ENCODE results near the gene SLC6A9.
A peak's percentile ranks its signal among the peaks of the same experiment; 100 is the strongest.

SLC6A9 gene

DNA sequence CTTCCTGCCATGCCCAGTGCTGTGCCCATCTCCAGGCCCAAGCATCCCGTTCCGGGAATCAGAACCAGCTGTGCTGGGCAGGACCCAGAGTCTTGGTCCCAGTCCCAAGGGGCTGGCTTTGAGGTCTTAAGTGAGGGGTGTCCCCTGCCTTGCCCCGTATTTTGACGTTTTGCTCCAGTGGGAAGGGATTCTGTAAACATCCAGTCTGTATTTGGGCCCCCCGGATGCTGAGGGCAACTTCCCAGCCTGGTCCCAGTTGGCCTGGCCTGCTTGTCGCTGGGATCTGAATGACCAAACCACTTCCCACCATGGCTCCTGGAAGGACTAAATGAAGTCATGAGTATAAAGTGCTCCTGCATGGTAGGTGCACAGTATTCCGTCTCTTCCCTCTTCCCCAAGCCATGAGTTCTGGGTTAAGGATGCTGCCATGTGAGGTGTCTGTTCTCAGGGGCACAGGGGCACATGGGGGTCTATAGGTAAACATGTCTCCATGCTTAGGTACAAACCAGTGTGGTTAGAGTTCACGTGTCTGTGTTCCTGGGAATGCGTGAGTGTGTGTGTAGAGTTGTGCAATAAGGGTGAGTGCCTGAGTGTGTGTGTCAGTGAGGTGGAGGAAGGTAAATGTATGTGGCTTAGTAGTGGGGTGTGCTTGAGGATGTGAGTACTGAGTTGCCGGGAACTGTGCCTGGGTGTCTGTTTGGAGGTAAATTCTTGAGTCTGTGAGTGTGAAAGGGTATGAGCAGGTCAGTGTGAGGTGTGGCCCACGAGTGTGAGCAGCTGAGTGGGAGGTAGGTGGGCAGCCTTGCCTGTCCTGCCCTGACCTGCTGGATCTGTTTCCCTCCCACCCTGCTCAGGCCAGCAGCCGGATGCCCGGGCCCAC is 50.8 kb downstream of the SLC6A9 start:
- peak overlapping the region; percentile 61 for H3K4me3 ChIP-seq (replicated peaks; ENCODE audit: low read depth, low read length)
- TF ChIP-seq, protein P1, sequence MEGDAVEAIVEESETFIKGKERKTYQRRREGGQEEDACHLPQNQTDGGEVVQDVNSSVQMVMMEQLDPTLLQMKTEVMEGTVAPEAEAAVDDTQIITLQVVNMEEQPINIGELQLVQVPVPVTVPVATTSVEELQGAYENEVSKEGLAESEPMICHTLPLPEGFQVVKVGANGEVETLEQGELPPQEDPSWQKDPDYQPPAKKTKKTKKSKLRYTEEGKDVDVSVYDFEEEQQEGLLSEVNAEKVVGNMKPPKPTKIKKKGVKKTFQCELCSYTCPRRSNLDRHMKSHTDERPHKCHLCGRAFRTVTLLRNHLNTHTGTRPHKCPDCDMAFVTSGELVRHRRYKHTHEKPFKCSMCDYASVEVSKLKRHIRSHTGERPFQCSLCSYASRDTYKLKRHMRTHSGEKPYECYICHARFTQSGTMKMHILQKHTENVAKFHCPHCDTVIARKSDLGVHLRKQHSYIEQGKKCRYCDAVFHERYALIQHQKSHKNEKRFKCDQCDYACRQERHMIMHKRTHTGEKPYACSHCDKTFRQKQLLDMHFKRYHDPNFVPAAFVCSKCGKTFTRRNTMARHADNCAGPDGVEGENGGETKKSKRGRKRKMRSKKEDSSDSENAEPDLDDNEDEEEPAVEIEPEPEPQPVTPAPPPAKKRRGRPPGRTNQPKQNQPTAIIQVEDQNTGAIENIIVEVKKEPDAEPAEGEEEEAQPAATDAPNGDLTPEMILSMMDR (IDR thresholded peaks at IDR 0.05; ENCODE audit: low read length, missing control alignments), result no peak
- DNase-seq (ENCODE audit: low read depth), result peak; percentile 36

DNA sequence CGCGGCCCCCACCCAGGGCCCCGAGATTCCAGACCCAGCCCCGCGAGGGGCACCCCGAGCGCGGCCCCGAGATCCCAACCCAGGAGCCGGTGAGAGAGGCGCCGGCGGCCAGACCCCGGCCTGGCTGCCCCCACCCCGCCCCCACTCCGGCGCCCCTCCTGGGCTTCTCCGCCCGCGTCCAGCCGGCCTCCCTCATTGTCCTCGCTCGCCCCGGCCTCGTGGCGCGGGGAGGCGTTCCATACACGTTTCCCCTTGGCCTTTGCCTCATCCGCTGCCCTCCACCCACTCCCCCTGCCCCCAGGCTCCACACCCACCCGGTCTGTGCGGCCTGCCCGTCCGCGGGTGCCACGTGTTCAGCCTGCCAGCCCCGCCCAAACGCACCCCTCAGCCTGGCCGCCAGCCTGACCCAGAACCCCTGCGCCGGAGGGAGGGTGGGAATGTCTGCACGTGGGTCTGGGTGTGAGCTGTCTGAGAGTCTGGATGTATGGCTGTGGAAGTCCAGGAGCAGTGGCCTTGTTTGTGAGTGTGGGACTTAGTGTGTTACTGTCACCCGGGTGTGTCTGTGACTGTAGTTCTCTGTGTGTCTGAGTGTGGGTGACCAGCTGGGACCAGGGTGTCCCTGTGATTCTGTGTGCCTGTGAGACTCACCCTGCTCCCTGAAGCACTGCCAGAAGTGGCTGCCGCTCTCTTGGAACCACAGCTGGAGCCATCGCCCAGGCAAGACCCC is 51.6 kb downstream of the SLC6A9 start:
- DNase-seq (ENCODE audit: low read depth), result peak; percentile 30
- H3K4me3 ChIP-seq (replicated peaks; ENCODE audit: low read depth, low read length), result peak overlapping the region; percentile 61

DNA sequence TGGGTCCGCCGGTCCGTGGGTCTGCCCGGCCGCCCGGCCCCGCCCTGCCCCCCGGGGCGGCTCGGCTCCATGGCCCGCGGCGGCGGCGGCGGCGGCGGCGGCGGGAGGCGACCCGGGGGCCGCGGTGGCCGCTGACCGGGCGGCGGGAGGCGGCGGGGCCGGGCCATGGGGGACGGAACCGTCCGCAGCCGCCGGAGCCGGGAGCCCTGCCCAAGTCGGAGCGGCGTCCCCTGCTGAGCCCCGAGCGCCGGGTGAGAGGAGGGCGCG is 52.1 kb downstream of the SLC6A9 start:
- no peak for DNase-seq (ENCODE audit: low read depth)
- TF ChIP-seq, protein P1 (IDR thresholded peaks at IDR 0.05; ENCODE audit: low read length, missing control alignments), result no peak
- H3K4me3 ChIP-seq (replicated peaks; ENCODE audit: low read depth, low read length), result peak overlapping the region; percentile 61

More for the DNA sequence above, 51.6 kb downstream of the SLC6A9 start:
- TF ChIP-seq, protein P1 (IDR thresholded peaks at IDR 0.05; ENCODE audit: low read length, missing control alignments), result no peak

DNA sequence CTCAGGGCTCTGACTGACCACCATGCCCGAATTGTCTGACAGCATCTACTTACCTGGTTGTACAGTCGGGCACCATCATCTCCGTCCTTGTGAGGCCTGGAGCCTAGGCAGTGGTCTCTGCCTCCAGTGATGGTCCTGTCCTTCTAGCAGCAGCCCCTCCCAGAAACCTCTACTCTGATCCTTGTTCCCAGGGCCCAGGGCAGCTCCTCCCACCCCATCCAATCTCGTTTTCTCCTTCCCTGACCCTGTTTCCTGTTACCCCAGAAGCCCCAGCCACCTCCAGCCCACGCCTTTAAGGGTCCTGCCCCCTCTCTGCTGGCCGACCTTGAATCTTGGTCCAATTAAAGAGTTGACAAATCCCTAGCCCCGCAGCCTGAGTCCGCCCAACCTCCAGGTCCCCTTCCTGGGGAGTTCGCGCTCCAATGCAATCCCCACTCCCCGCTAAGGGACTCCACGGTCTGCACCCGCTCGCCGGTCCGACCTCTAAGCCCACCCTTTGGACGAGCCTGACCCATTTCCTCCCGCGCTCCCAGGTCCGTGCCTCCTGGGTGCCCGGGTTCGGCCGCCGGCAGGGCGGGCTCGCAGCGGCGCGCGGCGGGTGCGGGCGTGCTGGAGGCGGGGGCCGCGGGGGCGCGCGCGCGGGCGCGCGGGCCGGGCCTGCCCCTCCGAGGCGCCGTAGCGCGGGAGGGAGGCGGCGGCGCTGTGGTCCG is 52.6 kb downstream of the SLC6A9 start, which contains the start of gene B4GALT2:
B4GALT2 (plus strand) TSS at position 660 of the 710 bp plus-strand sequence. CDS start 1,951 bp downstream, outside the sequence.
- no peak for DNase-seq (ENCODE audit: low read depth)
- TF ChIP-seq, protein P1 (IDR thresholded peaks at IDR 0.05; ENCODE audit: low read length, missing control alignments), result no peak
- peak within 1 kb of the TSS; percentile 61 for H3K4me3 ChIP-seq (replicated peaks; ENCODE audit: low read depth, low read length)

DNA sequence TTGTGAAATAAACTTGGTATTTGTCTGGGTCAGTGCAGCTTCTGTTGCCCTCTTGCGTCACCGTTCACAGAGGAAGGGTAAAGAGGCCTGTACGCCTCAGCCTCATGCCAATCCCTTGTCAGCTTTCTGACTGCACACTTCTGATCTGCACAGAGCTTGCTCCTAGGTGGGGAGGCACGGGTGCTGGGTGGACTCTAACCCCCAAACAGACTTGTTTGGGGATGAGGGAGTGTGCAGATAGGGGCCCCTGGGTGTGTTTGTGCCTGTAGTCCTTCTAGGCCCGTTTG is 53.1 kb downstream of the SLC6A9 start:
- DNase-seq (ENCODE audit: low read depth), result no peak
- H3K4me3 ChIP-seq (replicated peaks; ENCODE audit: low read depth, low read length), result no peak overlapping the region
- TF ChIP-seq, protein P1 (IDR thresholded peaks at IDR 0.05; ENCODE audit: low read length, missing control alignments), result no peak

DNA sequence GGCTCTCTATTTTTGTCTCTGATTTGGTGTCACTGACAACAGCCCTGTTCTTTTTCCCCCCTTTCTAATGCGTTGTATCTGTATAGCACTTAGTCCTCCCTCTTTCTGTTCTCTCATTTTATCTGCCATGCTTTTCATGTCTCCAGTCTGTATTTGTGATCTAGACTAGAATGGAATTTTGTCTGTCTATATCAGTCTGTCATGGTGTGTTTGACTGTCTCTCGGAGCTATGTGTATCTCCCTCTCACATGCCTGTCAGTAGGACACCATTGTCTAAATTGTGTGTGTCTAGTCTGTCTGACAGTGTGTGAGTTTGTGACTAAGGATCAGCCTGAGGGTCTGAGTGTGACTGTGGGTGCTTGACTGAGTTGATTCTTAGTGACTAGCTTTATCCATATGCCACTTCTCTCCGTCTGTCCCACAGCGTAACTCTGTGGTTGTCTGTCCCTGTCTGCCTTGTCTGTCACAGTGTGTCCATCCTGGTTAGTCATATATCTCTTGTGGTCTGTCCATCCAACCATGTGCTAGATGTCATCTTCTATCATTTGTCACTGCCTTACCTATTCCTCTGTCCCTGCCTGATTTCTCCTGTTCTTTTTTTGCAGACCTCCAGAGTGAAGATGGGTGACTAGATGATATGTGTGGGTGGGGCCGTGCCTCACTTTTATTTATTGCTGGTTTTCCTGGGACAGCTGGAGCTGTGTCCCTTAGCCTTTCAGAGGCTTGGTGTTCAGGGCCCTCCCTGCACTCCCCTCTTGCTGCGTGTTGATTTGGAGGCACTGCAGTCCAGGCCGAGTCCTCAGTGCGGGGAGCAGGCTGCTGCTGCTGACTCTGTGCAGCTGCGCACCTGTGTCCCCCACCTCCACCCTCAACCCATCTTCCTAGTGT is 53.6 kb downstream of the SLC6A9 start:
- DNase-seq (ENCODE audit: low read depth), result no peak
- H3K4me3 ChIP-seq (replicated peaks; ENCODE audit: low read depth, low read length), result no peak overlapping the region
- TF ChIP-seq, protein P1 (IDR thresholded peaks at IDR 0.05; ENCODE audit: low read length, missing control alignments), result no peak
